Stromal cell of bone marrow (primary cell): Measurements from ENCODE around the gene PDE8B.

Experiments used
- DNase-seq: peaks from one replicate; pipeline ENCODE4 v3.0.0-alpha.2; 2012; ENCODE audit warnings: low read depth

PDE8B gene

GRCh38 chr5:77409870-77410621, 199.6 kb downstream of the PDE8B start:
- DNase-seq: no peak

- DNase-seq: no peak
Observed at GRCh38 chr5:77413049-77413448, 202.6 kb downstream of the PDE8B start.

- no peak for DNase-seq
Observed at GRCh38 chr5:77418162-77418561, 207.7 kb downstream of the PDE8B start.

- no peak for DNase-seq
Observed at GRCh38 chr5:77418601-77419581, 208.4 kb downstream of the PDE8B start.

DNA sequence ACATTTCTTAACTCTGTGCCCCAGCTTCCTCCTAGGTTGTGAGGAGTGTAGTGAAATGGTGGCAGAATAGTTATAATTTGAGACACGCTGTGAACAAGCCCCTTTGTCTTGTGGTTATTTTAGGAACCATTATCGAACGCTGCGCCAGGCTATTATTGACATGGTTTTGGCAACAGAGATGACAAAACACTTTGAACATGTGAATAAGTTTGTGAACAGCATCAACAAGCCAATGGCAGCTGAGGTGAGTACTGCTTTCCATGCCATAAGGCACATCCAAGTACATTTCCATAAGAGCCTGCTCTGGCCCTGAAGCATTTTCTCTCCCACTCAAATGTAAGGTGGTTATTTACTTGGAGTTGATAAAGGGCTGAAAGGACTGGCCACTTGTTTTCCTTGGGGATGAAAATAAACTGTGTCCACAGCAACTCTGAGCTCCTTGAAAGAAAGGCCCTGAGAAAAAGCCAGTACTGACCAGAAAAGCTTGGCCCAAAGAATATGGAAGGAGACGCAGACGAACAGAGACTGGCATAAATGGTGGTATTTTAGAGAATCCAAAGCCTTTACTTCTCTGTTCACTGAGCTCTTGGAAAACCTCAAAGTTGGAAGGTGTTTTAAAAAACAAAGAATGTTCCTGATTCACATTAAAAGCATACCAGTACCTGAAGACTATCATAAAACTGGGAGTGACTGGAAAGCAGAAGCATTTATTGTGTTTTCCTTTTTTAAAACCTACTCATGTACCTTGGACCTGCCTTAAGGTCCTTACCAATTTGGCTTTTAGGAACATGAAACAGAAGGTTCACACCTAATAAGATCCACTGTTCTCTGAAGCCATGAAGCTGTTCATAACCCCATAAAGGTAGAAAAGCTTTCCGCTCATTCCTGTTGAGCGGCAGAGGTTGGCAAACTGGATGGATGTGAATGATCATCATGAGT, 209.4 kb downstream of the PDE8B start:
- DNase-seq: no peak

- no peak for DNase-seq
Observed at GRCh38 chr5:77420940-77421339, 210.5 kb downstream of the PDE8B start.

GRCh38 chr5:77423022-77423750, 212.7 kb downstream of the PDE8B start:
- no peak for DNase-seq

- no peak for DNase-seq
Observed at GRCh38 chr5:77424921-77425320, 214.4 kb downstream of the PDE8B start.

- no peak for DNase-seq
Observed at GRCh38 chr5:77425420-77425819, 214.9 kb downstream of the PDE8B start.

- DNase-seq: no peak
Observed at GRCh38 chr5:77425998-77426659, 215.6 kb downstream of the PDE8B start.

- DNase-seq: peak; percentile 21
Observed at GRCh38 chr5:77426670-77427069, 216.2 kb downstream of the PDE8B start.

- DNase-seq: peak; percentile 27
Observed at GRCh38 chr5:77427998-77428397, 217.5 kb downstream of the PDE8B start.

GRCh38 chr5:77428526-77428925, 218.0 kb downstream of the PDE8B start:
- no peak for DNase-seq

DNA sequence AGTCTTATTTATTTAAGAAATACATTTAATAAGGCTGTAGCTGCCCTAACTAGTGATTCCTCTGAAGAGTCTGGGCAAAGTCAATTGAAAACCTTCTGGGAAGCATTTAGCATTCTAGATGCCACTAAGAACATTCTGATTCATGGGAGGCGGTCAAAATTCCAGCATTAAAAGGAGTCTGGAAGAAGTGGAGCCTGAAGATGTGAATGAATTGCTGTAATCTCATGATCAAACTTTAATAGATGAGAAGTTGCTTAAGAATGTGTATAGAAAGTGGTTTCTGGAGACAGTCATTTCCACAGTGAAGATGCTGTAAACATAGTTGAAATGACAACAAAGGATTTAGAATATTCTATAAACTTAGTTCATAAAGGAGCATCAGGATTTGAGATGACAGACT, 220.2 kb downstream of the PDE8B start:
- no peak for DNase-seq

DNA sequence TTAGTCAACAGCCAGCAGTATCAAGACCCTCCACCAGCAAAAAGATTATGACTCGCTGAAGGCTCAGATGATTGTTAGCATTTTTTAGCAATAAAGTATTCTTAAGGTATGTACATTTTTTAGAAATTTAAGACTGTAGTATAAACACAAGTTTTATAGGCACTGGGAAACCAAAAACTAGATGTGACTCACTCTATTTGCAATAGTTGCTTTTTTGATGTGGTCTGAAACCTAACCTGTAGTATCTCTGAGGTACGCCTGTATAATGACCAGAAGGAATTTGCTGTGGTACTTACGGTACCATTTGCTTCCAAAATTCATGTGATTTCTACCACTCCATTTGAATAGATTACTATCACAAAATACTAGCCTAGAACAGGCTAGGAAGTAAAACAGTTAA, 220.8 kb downstream of the PDE8B start:
- no peak for DNase-seq

DNA sequence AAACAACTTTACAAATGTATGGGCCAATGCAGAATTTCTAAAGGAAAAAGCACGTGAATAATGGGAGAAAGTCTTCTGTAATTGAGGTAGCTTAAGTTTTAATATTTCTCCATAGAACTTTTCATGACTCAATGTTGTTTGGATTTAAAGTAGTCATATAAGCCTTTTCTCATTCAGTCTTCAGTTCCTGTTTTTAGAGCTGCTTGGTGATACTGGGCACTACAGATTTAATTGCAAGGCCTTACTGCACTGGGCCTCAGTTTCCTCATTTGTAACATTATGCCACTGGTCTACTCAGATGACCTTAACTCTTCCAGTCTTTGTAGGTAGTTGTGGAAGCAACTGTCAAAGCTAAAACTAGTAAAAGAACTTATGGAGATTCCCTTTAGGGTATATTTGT, 221.2 kb downstream of the PDE8B start:
- DNase-seq: no peak

DNA sequence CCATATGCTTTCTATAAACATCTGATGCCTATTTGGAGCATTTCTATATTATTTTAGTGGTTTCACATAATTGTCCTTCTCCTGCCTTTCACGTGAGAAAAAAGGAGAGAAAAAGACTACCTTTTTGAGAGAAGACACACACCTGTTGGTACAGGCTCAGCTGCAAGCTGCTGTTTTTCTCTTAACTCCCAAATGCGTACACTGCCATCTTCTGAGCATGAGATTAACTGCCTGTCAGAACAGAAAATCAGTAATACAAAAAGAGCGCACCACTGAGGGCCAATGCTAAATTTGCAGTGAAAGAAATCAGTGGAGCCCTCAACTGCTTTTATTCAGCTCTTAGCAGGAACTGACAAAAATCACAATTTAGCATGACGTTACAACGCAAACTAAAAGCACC, 226.7 kb downstream of the PDE8B start:
- no peak for DNase-seq

- DNase-seq: no peak
Observed at GRCh38 chr5:77438071-77438470, 227.6 kb downstream of the PDE8B start.

DNA sequence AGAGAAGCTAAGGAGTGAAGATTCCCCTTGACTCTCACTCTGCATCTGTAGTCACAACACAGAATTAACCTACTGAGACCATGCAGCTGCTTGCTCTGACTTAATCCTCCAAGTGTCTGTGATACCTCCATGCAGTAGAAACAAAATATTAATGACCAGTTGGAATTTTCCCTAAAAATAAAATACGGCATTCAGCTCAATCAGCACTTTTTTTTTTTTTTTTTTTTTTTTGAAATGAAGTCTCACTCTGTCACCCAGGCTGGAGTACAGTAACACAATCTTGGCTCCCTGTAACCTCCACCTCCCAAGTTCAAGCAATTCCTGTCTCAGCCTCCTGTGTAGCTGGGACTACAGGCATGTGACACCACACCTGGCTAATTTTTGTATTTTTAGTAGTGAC, 233.2 kb downstream of the PDE8B start:
- DNase-seq: no peak

GRCh38 chr5:77444356-77444755, 233.9 kb downstream of the PDE8B start:
- DNase-seq: no peak

- DNase-seq: no peak
Observed at GRCh38 chr5:77448831-77449230, 238.4 kb downstream of the PDE8B start.
